Gastrocnemius medialis (tissue), 4 donors: ENCODE results near the gene ATG5. TPM values are rescaled to one million over a fixed set of nuclear protein-coding genes. Genes with fewer than 3 reads are reported as not detected.
A peak's percentile ranks its signal among the peaks of the same experiment; 100 is the strongest.

Experiments
- ATAC-seq, 2 donors: fragments of 150-250 bp; one replicate each; pipeline ENCODE4 v1.9.1; 2016
- DNase-seq, 2 donors: peaks; one replicate each; pipeline ENCODE4 v3.0.0-alpha.2; 2019
- H3K27ac ChIP-seq, 4 donors: fragments of 200-600 bp; sonication (generic); 1 replicate in 1 of 4; 2 replicates in 3 of 4; pipeline ENCODE4 v1.5.1; 2016 to 2018; ENCODE audit warnings: mild to moderate bottlenecking in 2 of 4, moderate library complexity in 1 of 4
- H3K27me3 ChIP-seq, 3 donors: fragments of 200-600 bp; sonication (generic) in 2 of 3; 1 replicate in 1 of 3; 2 replicates in 2 of 3; pipeline versions ENCODE4 v1.5.1 to v1.6.0; 2016 to 2019; ENCODE audit warnings: mild to moderate bottlenecking in 1 of 3, moderate library complexity in 1 of 3
- H3K36me3 ChIP-seq, 2 donors: fragments of 200-600 bp; sonication (generic) in 1 of 2; one replicate each; pipeline ENCODE4 v1.5.1; 2017 to 2018
- H3K4me1 ChIP-seq, 2 donors: fragments of 200-600 bp; sonication (generic) in 1 of 2; one replicate each; pipeline ENCODE4 v1.5.1; 2016 to 2017; ENCODE audit warnings: mild to moderate bottlenecking in 2 of 2
- H3K4me3 ChIP-seq, 4 donors: fragments of 200-600 bp; sonication (generic) in 3 of 4; 1 replicate in 1 of 4; 2 replicates in 3 of 4; pipeline ENCODE4 v1.5.1; 2016 to 2019; ENCODE audit warnings: mild to moderate bottlenecking in 2 of 4
- H3K9me3 ChIP-seq, 3 donors: fragments of 200-600 bp; sonication (generic) in 2 of 3; 1 replicate in 1 of 3; 2 replicates in 2 of 3; pipeline ENCODE4 v1.5.1; 2016 to 2019
- POLR2A ChIP-seq, 2 donors: fragments of 450-650 bp; IDR thresholded peaks; one replicate each; pipeline ENCODE4 v1.6.1; 2017; ENCODE audit warnings: antibody characterized with exemption in 2 of 2, mild to moderate bottlenecking in 2 of 2, moderate library complexity in 2 of 2
- in situ Hi-C, 4 donors: fragments of 200-750 bp; cut with MboI; loops; one replicate each; pipeline versions ENCODE4 v1.15.0 to v1.8.0; 2017; ENCODE audit warnings: low sequenced_read_pairs in 4 of 4
- intact Hi-C: fragments of 100-400 bp; cut with DNase I; formaldehyde crosslinking; loops from one replicate; pipeline ENCODE4 v1.15.1; 2023; ENCODE audit warnings: low total_unique reads
- total RNA-seq, 4 donors: library from RNA; depleted of rRNA; stranded (reverse); fragments of >200 nt; gene quantifications; one replicate each; pipeline versions ENCODE4 v1.1.0 to v1.2.3, GENCODE V29; 2016
- TF ChIP-seq, protein P1 (sequence below), 5 experiments: fragments of 450-650 bp in 3 of 5; fragments of 200-600 bp in 2 of 5; sonication (generic) in 2 of 5; IDR thresholded peaks in 4 of 5; conservative IDR thresholded peaks in 1 of 5; 1 replicate in 4 of 5; 2 replicates in 1 of 5; pipeline ENCODE4 v1.5.1; 2016 to 2019; ENCODE audit warnings: antibody characterized with exemption in 5 of 5, mild to moderate bottlenecking in 3 of 5, moderate library complexity in 3 of 5

The ATG5 gene
- total RNA-seq, 4 donors from 2014 or later: 18.9 to 22.3 (median 20.1) TPM

GRCh38 chr6:106308985-106309384 lies 16.6 kb downstream of the ATG5 start:
- H3K9me3 ChIP-seq: no peaks in the 10 kb centered on the region
- intact Hi-C loops: loop anchor here (10.0 kb wide), 1 partner anchor 574 kb away; no protein-coding TSS in a partner anchor
- H3K27me3 ChIP-seq: no peaks in the 10 kb centered on the region
- no peak overlapping the region for H3K4me3 ChIP-seq
- DNase-seq (no peak), ATAC-seq (no peak)
- TF ChIP-seq POLR2A (IDR thresholded peaks at IDR 0.05): no peak
- TF ChIP-seq, protein P1, sequence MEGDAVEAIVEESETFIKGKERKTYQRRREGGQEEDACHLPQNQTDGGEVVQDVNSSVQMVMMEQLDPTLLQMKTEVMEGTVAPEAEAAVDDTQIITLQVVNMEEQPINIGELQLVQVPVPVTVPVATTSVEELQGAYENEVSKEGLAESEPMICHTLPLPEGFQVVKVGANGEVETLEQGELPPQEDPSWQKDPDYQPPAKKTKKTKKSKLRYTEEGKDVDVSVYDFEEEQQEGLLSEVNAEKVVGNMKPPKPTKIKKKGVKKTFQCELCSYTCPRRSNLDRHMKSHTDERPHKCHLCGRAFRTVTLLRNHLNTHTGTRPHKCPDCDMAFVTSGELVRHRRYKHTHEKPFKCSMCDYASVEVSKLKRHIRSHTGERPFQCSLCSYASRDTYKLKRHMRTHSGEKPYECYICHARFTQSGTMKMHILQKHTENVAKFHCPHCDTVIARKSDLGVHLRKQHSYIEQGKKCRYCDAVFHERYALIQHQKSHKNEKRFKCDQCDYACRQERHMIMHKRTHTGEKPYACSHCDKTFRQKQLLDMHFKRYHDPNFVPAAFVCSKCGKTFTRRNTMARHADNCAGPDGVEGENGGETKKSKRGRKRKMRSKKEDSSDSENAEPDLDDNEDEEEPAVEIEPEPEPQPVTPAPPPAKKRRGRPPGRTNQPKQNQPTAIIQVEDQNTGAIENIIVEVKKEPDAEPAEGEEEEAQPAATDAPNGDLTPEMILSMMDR (IDR thresholded peaks at IDR 0.05 in 4 of 5, conservative IDR thresholded peaks at IDR 0.05 in 1 of 5): no peak
- H3K27ac ChIP-seq: no peak overlapping the region
- no peaks in the 10 kb centered on the region for H3K36me3 ChIP-seq
- in situ Hi-C loops: loop anchor here in 1 of 4 donors (10.0 to 25.0 kb wide), 3 partner anchors 574 to 1222 kb away; no protein-coding TSS in a partner anchor
- H3K4me1 ChIP-seq: peaks cover 10 to 16% of the 10 kb centered on the region in 2 donors

- DNase-seq (no peak), ATAC-seq (no peak)
- in situ Hi-C loops (loop anchor here in 1 of 4 donors (10.0 to 25.0 kb wide), 3 partner anchors 571 to 1218 kb away; no protein-coding TSS in a partner anchor), intact Hi-C loops (loop anchor here (10.0 kb wide), 1 partner anchor 571 kb away; no protein-coding TSS in a partner anchor)
- Histone ChIP-seq H3K4me3 (no peak overlapping the region), H3K27me3 (no peaks in the 10 kb centered on the region), H3K27ac (no peak overlapping the region), H3K36me3 (no peaks in the 10 kb centered on the region), H3K4me1 (peaks cover 11 to 15% of the 10 kb centered on the region in 2 donors), H3K9me3 (no peaks in the 10 kb centered on the region)
- TF ChIP-seq, protein P1 (IDR thresholded peaks at IDR 0.05 in 4 of 5, conservative IDR thresholded peaks at IDR 0.05 in 1 of 5): no peak
- no peak for TF ChIP-seq POLR2A (IDR thresholded peaks at IDR 0.05)
Observed at GRCh38 chr6:106305740-106306139, 19.8 kb downstream of the ATG5 start.

DNA sequence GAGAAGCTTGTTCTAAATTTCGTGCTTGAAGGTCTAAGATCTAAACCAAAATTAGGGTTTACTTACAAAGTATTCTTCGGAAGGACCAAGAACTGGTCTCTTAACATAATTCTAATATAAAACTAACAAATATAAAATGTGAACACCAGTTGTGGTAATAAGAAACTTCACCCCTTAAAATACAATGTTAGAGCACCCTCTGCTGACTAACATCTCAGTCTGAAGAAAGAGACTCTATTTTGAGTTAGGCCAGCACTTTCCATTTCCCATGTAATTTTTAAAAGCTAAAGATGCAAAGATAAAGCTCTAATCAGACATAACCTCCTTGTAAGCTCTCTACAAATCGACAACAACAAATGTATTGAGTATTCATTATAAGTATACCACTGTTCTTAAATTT lies 24.6 kb downstream of the ATG5 start:
- Histone ChIP-seq H3K27ac (no peak overlapping the region), H3K4me1 (peaks cover 0 to 7% of the 10 kb centered on the region in 2 donors), H3K9me3 (no peaks in the 10 kb centered on the region), H3K27me3 (no peaks in the 10 kb centered on the region), H3K36me3 (no peaks in the 10 kb centered on the region), H3K4me3 (no peak overlapping the region)
- TF ChIP-seq POLR2A (IDR thresholded peaks at IDR 0.05): no peak
- TF ChIP-seq, protein P1 (IDR thresholded peaks at IDR 0.05 in 4 of 5, conservative IDR thresholded peaks at IDR 0.05 in 1 of 5): peak in 4 of 5 experiments; percentile 26 to 46 (median 32)
- in situ Hi-C loops: loop anchor here in 1 of 4 donors (10.0 to 25.0 kb wide), 3 partner anchors 566 to 1214 kb away; no protein-coding TSS in a partner anchor
- ATAC-seq (peak in 1 of 2 donors; percentile 41), DNase-seq (no peak)
- intact Hi-C loops: loop anchor here (1.0 to 10.0 kb wide), 2 partner anchors 566 to 817 kb away; no protein-coding TSS in a partner anchor

GRCh38 chr6:106300020-106300780 lies 25.4 kb downstream of the ATG5 start:
- Histone ChIP-seq H3K4me1 (peaks cover 0 to 7% of the 10 kb centered on the region in 2 donors), H3K36me3 (no peaks in the 10 kb centered on the region), H3K9me3 (no peaks in the 10 kb centered on the region), H3K27ac (no peak overlapping the region), H3K4me3 (no peak overlapping the region), H3K27me3 (no peaks in the 10 kb centered on the region)
- intact Hi-C loops (loop anchor here (10.0 kb wide), 1 partner anchor 565 kb away; no protein-coding TSS in a partner anchor), in situ Hi-C loops (loop anchor here in 1 of 4 donors (10.0 to 25.0 kb wide), 3 partner anchors 565 to 1213 kb away; no protein-coding TSS in a partner anchor)
- DNase-seq: no peak
- ATAC-seq: no peak
- TF ChIP-seq, protein P1 (IDR thresholded peaks at IDR 0.05 in 4 of 5, conservative IDR thresholded peaks at IDR 0.05 in 1 of 5): no peak
- TF ChIP-seq POLR2A (IDR thresholded peaks at IDR 0.05): no peak
